GM21367 (cell line): ENCODE results near the gene CIDEC.
A peak's percentile ranks its signal among the peaks of the same experiment; 100 is the strongest.
"Not testable (repeated sequence)": the region's sequence is repeated elsewhere in the genome, so short reads cannot be mapped to it uniquely, and the experiment has no call there.

Experiments
- ATAC-seq: cut with Tn5 transposase; IDR thresholded peaks from one replicate; pipeline ENCODE4 v1.9.1; 2021; ENCODE audit not compliant: unreplicated experiment

CIDEC gene

DNA sequence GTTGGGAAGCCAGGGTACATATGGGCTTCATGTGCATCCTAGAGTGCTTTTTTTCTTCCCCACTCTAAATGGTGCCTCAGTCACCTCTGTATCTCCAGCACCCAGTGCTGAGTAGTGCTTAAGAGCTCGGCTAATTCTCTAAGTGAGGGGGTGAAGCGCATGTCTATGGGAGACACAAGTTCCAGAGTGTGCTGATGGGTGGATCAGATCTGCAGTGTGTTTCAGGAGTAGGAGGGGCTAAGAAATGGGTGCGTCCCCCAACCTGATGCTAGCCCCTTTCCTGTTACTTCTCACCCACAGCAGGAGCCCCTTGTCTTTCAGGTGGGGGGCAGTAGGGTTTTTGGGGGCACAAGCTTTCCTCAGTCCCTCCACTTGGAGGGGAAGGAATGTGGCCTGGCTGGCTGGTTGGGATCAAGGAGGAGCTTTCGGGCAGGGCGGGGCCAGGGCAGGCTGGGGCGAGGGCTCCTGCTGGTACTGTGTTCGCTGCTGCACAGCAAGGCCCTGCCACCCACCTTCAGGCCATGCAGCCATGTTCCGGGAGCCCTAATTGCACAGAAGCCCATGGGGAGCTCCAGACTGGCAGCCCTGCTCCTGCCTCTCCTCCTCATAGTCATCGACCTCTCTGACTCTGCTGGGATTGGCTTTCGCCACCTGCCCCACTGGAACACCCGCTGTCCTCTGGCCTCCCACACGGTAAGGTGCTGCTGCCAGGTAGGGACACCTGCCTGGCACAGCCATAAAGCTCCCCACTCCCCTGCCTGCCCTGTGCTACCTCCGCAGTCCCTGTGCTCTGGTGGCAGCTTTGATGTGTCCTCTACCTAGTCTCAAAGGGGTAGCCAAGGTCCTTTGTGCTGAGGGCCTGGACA is 22.6 kb upstream of the CIDEC start, which contains the start of gene IL17RE:
TSS of gene IL17RE (plus strand) at position 477 of the 866 bp plus-strand sequence. CDS start at position 562, 85 bp downstream.
- ATAC-seq: no peak

DNA sequence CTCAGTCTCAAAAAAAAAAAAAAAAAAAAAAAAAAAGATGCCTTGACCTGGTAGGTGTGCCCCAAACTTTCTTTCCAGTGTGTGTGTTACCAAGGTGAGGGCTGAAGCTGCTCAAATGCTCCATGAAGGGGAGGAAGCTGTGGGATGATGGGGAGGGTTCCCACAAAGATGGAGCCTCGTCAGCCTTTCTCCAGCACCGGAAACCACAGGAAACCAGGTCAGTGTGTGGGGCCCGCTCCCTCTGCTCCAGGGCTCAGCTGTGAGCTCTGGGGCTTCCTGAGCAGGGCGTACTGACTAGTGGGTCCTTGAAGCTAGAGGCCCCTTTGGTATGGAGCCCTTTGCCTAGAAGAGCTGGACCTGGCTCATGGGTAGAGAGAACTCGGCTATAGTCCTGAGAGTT is 21.9 kb upstream of the CIDEC start:
- ATAC-seq: no peak

DNA sequence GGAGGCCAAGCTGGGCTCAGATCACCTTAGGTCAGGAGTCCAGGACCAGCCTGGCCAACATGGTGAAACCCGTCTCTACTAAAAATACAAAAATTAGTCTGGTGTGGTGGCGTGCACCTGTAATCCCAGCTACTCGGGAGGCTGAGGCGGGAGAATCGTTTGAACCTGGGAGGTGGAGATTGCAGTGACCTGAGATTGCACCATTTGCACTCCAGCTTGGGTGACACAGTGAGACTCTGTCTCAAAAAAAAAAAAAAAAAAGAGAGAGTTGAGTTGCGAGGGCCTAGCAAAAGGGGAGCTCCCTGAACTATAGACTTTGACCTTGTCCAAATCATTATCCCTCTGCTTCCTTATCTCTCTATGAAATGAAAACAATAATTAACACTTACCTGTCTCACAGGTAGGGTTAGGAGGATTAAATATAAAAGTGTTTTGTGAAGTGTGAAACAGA is 20.9 kb upstream of the CIDEC start:
- ATAC-seq: not testable (repeated sequence)

DNA sequence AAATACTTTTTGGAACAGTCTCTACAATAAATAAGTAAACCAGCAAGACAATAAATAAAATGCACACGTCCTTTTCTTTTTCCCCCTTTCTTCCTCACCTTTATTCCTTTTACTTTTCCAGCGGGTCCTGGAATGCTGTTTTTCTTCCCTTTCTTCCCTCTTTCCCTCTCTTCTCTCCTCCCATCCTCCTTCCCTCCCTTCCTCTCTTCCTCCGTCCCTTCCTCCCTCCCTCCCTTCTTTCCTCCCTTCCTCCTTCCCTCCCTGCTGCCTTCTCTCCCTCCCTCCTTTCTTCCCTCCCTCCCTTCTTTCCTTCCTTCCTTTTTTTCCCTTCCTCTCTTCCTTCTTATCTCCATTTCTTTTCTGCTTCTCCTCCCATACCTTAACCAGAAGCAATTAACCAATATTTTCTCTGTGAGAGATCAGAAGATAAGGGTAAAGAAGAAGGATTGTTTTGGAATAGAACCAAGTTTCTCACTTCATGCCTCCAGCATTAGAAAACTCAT is 19.3 kb upstream of the CIDEC start:
- ATAC-seq: no peak

DNA sequence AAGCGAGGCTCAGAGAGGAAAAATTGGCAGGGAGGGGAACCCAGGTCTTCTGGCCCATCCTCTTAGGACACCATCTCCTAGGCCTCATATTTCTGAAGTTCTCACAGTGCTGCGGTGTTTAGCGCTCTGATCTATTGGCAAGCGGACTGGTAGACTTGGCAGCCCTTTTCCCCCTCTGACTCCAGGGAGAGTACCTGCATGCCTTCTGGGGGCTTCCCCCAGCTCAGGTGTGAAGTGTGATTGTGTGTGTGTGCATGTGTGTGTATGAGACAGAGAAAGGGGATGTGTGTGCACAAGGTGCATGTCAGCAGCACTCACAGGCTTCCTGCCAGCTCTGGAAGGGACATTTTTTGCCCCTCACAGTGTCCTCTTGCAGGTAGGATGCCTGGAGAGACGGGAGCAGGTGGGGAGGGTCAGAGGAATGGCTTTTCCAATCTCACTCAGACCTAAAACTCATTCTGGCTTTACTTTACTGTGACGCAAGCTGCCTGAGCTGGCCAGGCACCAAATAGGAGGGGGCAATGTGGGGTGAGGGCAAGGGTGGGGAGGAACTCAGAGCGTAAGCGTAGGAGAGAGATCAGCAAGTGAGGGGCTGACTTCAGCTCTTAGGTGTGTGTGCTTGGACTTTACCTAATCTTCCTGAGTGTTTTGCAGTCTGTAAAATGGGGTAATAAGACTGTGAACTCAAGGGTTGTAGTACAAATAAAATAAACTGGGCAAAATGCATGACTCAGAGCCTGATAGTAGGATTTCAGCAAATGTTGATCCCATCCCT is 18.6 kb upstream of the CIDEC start:
- ATAC-seq: no peak

DNA sequence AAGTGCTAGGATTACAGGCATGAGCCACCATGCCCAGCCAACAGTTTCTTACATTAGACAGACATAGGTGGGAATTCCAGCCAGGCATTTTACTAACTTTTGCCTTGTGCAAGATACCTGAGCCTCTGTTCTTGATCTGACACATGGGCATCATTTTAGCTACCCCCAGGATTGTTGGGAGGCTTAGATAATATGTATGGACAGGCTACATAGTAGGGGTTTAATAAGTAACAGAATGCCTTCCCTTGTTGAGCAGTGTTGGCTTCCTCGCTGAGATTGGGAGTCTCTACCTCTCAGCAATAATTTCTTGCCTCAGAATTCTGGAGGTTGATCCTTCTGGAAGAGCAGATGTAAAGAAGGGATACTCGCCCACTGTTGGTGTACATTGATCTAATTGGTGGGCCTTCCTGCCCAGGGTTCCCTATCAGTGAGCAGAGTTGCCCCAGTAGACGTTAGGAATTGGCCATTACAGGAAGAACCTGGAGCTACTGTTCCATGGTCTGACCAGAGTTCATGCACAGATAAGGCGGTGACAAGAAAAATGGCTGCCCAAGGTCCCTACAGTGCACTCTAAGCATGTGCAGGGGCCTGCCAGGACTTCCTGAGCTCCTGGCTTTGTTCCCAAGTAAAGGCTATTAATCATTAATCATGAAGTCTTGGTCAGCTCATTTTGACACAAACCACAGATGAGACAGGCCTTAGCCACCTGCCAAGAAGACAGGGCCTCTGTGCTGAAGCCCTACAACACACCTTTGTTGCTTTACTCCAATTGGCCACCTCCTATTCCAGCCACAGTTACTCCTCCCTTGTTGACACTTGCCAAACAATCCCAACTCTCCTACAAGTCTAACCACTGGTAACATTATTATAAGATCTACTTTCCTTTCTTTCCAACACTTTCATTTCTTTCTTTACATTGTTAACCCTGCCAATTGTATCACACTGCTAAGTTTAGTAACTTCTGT is 17.6 kb upstream of the CIDEC start:
- ATAC-seq: no peak

DNA sequence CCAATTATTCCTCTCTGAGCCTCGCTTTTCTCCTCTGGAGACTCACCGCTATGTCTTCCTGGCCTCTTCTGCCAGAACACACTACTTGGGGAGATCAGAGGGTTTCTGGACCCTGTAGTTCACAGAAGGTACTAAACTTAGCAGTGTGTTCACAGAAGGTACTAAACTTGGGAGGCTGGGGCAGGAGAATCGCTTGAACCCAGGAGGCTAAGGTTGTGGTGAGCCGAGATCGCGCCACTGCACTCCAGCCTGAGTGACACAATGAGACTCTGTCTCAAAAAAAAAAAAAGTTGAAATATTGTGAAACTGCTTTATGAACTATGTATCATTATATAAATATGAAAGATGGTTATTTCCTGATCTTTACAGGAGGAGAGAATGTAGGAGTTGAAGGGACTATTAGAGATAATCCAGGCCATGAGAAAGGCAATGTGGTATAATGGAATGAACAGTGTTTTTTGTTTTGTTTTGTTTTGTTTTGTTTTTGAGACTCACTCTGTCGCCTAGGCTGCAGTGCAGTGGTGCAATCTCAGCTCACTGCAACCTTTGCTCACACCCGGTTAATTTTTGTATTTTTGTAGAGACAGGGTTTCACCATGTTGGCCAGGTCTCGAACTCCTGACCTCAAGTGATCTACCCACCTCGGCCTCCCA is 16.8 kb upstream of the CIDEC start:
- ATAC-seq: not testable (repeated sequence)

DNA sequence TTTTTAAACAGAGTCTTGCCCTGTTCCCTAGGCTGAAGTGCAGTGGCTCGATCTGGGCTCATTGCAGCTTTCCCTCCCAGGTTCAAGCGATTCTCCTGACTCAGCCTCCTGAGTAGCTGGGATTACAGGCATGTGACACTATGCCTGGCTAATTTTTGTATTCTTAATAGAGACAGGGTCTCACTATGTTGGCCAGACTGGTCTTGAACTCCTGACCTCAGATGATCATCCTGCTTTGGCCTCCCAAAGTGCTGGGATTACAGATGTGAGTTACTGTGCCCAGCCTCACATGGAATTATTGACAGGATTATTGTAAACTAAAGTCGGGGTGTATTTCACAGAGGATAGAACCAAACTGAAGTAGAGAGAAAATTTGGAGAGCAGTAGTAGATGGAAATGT is 15.7 kb upstream of the CIDEC start:
- ATAC-seq: not testable (repeated sequence)

DNA sequence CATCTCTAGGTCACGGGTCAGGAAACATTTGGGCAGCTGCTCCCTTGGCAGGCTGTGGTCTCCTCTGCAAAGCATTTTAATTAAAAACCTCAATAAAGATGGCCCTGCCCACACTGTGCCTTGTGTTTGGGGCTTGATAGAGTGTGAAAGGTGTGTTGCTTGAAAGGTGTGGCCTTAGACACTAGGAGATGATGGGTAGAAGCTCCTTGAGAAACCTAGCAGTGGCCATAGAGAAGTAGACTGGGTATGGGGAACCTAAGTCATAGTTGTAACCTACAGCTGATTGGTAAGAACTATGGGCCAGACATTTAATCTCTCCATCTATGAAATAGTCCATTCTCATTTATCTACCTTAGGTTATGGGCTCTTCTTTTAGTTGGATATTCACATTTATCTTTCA is 13.7 kb upstream of the CIDEC start:
- ATAC-seq: no peak

DNA sequence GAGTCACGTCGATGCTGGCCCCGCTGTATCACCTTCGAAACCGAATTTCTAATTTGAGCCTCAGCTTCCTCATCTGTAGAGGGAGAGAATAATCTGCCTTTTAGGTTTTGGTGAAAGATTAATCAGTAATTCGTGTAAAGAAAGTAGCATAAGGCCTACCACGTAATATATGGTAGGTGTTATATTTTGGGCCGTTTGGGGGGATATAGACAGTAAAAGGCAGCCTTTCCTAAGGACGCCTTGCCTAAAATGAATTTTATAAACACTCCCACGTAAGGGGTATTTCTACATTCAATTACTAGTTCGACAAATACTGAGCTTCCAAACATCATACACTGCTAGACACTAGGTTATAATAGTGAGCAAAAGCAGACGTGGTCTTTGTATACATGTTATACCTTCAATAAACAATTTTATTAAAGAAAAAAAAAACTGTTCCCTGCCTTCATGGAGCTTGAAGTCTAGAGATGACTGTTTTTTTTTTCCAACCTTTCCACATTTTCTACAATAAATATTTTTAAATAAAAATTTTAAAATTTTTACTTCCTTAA is 11.1 kb upstream of the CIDEC start:
- ATAC-seq: no peak

DNA sequence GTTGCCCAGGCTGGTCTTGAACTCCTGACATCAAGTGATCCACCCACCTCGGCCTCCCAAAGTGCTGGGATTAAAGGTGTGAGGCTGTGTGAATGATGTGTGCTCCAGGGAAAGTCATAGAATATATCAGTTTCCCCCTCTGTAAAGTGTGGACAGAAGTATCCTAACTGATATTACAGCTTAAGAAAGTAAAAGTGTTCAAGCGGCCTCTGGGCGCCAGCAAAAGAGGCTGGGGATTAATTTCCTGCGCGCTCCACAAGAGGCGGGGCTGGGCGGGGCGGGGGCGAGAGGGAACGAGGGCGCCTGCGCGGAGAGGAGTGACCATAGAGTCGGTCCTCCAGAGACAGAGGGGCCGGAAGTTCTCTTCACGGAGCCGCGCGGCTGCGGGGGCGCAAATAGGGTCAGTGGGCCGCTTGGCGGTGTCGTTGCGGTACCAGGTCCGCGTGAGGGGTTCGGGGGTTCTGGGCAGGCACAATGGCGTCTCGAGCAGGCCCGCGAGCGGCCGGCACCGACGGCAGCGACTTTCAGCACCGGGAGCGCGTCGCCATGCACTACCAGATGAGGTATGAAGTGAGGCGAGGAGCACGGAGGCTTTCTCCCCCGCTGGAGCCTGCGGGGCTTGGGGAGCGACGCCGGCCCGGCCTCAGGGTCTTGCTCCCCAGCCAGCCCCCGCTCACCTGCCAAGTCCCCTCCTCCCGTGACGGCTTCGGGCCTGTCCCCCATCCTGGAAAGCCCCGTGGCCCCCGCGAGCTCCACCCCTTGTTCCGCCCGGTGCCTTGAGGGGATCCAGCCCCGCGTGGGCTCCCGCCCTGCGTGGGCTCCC is 10.4 kb upstream of the CIDEC start, which contains the start of gene JAGN1:
TSS of gene JAGN1 (plus strand) at position 362 of the 823 bp plus-strand sequence. CDS start at position 475, 113 bp downstream.
- ATAC-seq: peak; percentile 61

DNA sequence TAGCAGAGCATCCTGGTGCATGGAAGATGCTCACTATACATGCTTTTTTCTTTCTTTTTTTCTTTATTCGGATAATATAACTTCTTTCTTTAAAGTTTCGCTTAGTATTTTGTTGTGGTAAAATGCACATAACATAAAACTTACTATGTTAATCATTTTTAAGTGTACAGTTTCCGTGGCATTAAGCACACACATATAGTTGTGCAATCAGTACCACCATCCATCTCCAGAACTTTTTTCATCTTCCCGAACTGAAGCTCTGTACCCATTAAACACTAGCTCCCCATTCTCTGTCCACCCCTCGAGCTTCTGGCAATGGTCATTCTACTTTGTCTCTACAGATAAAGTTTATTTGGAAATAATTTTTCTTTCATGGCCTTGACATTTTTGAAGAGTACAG is 9.4 kb upstream of the CIDEC start:
- no peak for ATAC-seq

DNA sequence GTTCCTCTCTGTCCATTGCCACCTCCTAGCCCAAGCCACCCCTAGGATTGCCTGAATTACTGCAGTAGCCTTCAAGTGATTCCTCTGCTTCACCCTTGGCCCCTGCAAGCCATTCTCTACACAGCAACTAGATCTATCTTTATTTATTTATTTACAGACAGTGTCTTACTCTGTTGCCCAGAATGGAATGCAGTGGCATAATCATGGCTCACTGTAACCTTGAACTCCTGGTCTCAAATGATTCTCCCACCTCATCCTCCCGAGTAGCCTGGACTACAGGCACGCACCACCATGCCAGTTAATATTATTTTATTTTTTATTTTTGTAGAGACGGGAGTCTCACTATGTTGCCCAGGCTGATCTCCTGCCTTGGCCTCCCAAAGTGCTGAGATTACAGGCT is 8.5 kb upstream of the CIDEC start:
- no peak for ATAC-seq

DNA sequence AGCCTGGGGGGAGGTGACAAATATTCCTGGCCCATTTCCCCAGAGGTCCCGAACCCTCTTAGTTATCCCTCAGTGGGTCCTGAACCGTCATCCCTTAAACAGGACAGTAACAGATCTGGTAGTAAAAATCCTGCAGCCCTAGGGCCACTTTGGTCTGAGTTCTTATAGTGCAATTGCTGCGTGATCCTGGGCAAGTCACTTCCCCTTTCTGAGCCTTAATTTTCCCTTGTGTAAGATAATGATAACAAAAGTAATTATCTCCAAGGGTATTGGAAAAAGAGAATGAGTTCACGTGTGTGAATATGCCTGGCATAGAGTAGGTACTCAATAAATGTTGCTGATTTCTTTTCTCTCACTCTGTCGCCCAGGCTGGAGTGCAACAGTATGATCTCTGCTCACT is 7.4 kb upstream of the CIDEC start:
- no peak for ATAC-seq

DNA sequence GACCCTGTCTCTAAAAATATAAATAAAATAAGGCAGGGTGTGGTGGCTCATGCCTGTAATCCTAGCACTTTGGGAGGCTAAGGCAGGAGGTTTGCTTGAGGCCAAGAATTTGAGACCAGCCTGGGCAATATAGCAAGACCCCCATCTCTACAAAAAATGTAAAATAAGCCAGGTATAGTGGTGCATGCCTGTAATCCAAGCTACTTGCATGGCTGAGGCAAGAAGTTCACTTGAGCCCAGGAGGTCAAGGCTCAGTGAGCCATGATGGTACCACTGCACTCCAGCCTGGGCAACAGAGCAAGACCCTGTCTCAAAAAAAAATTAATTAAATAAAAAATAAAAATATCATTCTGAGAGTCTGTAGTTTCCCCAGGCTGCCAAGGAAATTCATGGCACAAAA is 6.3 kb upstream of the CIDEC start:
- no peak for ATAC-seq

DNA sequence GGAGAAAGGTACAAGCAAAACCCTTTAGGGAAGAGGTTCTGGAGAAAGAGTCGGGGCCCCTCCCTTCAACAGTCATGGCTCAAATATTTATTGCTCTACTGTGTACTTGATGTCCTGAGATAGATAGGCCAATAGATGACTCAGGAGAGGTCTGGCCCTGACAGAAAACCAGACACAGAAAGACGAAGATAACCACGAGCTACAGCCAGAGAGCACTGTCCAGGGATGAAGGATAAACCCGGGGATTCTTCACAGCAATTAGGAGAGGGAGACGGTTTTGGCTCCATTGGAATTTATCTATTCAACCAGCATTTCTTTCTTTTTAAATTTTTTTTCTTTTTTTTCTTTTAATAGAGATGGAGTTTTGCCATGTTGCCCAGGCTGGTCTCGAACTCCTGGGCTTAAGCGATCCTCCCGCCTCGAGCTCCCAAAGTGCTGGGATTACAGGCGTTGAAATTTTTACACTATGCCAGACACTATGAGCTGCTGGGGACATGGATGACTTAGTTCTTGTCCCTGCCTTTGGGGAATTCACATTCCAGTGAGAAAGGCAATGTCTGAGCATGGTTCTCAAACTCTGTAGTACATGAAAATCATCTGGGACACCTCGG is 4.6 kb upstream of the CIDEC start:
- no peak for ATAC-seq

DNA sequence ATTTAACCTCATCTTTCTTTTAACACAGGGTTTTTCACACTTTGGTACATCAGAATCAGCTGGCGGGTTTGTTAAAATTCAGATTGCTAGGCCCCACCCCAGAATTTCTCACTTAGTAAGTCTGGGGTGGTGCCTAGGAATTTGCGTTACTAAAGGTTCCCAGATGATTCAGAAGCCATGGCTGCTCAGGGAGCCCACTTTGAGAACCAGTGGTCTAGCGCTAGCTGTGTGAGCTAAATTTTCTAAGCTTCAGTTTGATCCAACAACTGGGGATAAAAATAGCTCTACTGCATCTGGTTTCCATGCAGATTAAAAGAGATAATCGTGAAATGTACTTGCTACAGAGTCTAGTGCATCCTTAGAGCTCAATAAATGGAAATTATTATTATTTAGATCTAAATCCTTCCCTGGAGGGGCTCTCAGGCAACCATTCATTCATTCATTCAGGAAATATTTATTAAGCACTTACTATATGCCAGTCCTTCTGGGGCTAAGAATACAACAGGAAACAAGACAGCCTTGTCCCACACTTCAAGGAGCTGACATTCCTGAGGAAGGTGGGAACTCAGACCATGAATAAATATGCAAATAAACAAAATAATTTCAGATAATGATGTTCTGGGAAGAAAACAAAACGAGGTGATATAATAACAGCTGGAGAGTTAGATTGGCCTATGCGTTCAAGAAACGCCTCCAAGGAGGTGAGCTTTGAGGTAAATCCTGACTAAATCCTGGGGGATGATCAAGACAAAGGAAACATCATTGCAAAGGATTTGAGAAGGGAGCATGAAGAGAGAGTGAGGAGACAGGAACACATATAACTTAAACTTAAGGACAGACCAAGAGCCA is 3.9 kb upstream of the CIDEC start:
- ATAC-seq: no peak

DNA sequence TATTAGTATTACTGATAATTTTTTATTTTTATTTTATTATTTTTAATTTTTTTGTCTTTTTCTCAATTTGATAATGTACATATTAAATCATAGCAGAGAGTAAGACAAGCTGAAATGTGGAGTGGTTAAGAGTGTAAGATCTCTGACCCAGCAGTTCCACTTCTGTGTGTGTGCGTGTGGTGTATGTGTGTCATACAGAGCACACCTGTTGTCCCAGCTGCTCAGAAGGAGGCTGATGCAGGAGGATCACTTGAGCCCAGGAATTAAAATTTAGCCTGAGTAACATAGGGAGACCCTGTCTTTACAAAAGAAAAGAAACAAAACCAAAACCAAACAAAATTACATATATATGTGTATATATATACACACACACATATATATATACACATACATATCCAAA is 1.4 kb upstream of the CIDEC start:
- ATAC-seq: no peak
